ENCODE measurements around the gene IRF9.

DNA sequence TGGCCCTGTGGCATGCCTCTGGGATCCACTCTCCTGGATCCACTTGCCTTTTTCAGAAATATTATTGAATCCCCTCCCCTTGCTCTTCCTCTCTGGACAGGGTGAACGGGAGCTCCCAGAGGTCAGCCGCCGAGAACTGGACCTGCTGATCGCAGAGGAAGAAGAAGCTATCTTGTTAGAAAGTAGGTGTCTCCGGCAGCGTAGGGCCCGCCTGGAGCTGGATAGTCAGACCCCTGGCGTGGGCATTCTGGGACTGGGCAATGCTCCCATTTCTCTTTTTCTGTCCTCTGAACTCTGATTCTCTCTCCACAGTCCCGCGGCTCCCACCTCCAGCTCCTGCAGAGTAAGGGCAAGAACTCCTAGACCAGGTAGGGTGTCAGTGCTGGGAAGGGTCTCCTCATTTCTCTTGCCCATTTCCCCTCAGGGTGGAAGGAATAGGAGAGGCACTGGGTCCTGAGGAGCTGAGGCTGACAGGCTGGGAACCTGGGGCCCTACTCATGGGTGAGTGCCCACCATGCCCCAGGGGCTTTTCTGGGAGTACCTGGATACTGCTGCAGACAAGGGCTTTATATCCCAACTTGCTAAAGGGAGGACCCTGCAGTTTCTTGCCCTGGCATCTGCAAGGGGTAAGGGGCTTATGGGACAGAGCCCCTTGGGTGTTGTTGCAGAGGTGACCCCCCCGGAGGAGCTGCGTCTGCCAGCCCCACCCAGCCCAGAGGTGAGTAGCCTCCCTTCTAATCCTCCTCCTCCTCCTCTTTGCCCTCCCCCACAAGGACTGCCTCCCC lies 16.2 kb downstream of the IRF9 start:
- TF ChIP-seq, protein P1, sequence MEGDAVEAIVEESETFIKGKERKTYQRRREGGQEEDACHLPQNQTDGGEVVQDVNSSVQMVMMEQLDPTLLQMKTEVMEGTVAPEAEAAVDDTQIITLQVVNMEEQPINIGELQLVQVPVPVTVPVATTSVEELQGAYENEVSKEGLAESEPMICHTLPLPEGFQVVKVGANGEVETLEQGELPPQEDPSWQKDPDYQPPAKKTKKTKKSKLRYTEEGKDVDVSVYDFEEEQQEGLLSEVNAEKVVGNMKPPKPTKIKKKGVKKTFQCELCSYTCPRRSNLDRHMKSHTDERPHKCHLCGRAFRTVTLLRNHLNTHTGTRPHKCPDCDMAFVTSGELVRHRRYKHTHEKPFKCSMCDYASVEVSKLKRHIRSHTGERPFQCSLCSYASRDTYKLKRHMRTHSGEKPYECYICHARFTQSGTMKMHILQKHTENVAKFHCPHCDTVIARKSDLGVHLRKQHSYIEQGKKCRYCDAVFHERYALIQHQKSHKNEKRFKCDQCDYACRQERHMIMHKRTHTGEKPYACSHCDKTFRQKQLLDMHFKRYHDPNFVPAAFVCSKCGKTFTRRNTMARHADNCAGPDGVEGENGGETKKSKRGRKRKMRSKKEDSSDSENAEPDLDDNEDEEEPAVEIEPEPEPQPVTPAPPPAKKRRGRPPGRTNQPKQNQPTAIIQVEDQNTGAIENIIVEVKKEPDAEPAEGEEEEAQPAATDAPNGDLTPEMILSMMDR (IDR thresholded peaks at IDR 0.05) = no peak
- no peak for TF ChIP-seq ZFX (IDR thresholded peaks at IDR 0.05; ENCODE audit: borderline replicate concordance)
